Endothelial cell of umbilical vein (primary cell): ENCODE measurements around the gene THAP10. TPM values are rescaled to one million over a fixed set of nuclear protein-coding genes. Genes with fewer than 3 reads are reported as not detected.

Experiments used
- BruUV-seq: library from RNA; stranded (reverse); fragments of 400-500 nt; replicated peaks from 2 replicates; lab custom pipeline; 2021; lab: Mats Ljungman, UMichigan
- CTCF ChIA-PET: fragments of 300-600, 350-600 bp; sonication (Branson Sonifier 250); formaldehyde crosslinking; loops from one replicate; lab custom pipeline; 2021; ENCODE audit warnings: antibody characterized with exemption, inconsistent platforms; lab: Charles Lee
- POLR2A ChIA-PET: fragments of 300-600, 350-600 bp; sonication (Branson Sonifier 250); formaldehyde crosslinking; loops from one replicate; lab custom pipeline; 2021; ENCODE audit warnings: antibody characterized with exemption, inconsistent platforms; lab: Charles Lee
- DNase-seq: peaks from one replicate; pipeline ENCODE4 v3.0.0-alpha.2; 2011; ENCODE audit warnings: low read depth, low spot score
- FAIRE-seq: peaks from 2 replicates; lab custom pipeline; 2011; peaks lifted over from hg19 to GRCh38; lab: Jason Lieb, UNC
- H2AFZ ChIP-seq: 2 replicates; pipeline ENCODE4 v1.6.0; 2012; ENCODE audit warnings: low read depth, low read length, control low read depth, inconsistent platforms
- H3K27ac ChIP-seq: 2 replicates; pipeline ENCODE4 v1.5.1; 2011; ENCODE audit warnings: low read depth, mild to moderate bottlenecking, control low read depth, low read length, moderate library complexity; ENCODE audit not compliant: insufficient read depth
- H3K27me3 ChIP-seq, 2 experiments: 2 replicates each; pipeline versions ENCODE4 v1.6.0 to v1.6.1; 2011; ENCODE audit warnings: low read length in 2 of 2, mixed read lengths in 1 of 2; ENCODE audit not compliant: control insufficient read depth in 2 of 2, insufficient read depth in 2 of 2
- H3K36me3 ChIP-seq, 2 experiments: 2 replicates in 1 of 2; 3 replicates in 1 of 2; pipeline ENCODE4 v1.5.1; 2011; ENCODE audit warnings: low read length in 2 of 2, mild to moderate bottlenecking in 1 of 2, moderate library complexity in 1 of 2; ENCODE audit not compliant: control insufficient read depth in 2 of 2, insufficient read depth in 2 of 2; ENCODE audit errors: extremely low read depth in 1 of 2
- H3K4me1 ChIP-seq: 3 replicates; pipeline ENCODE4 v1.5.1; 2011; ENCODE audit warnings: mild to moderate bottlenecking, low read length; ENCODE audit not compliant: control insufficient read depth, insufficient read depth; ENCODE audit errors: extremely low read depth
- H3K4me2 ChIP-seq: 2 replicates; pipeline ENCODE4 v1.6.1; 2011; ENCODE audit warnings: low read length, control low read depth, mixed read lengths; ENCODE audit not compliant: insufficient read depth
- H3K4me3 ChIP-seq, 3 experiments: fragments of 200-600 bp in 1 of 3; sonication (generic), shearing (Covaris generic) in 1 of 3; replicated peaks in 1 of 3; 2 replicates each; pipeline ENCODE4 v1.5.1; 2011 to 2016; ENCODE audit warnings: control low read depth in 3 of 3, low read length in 3 of 3, mild to moderate bottlenecking in 2 of 3, inconsistent platforms in 1 of 3, low read depth in 1 of 3, moderate library complexity in 1 of 3; ENCODE audit not compliant: insufficient read depth in 1 of 3
- H3K79me2 ChIP-seq: 2 replicates; pipeline ENCODE4 v1.6.0; 2012; ENCODE audit warnings: low read length, inconsistent platforms; ENCODE audit not compliant: control insufficient read depth, insufficient read depth
- H3K9ac ChIP-seq: replicated peaks from 2 replicates; pipeline ENCODE3; 2011; ENCODE audit warnings: low read length, control low read depth; ENCODE audit not compliant: insufficient read depth; ENCODE audit errors: extremely low read depth
- H3K9me1 ChIP-seq: replicated peaks from 3 replicates; pipeline ENCODE4 v1.6.0; 2011; ENCODE audit warnings: mild to moderate bottlenecking, low read length; ENCODE audit not compliant: control insufficient read depth, insufficient read depth; ENCODE audit errors: extremely low read depth
- H3K9me3 ChIP-seq: replicated peaks from 2 replicates; pipeline ENCODE4 v1.5.1; 2012; ENCODE audit warnings: low read length, inconsistent platforms; ENCODE audit not compliant: control insufficient read depth, insufficient read depth
- H4K20me1 ChIP-seq: replicated peaks from 2 replicates; pipeline ENCODE3; 2011; ENCODE audit warnings: mild to moderate bottlenecking, low read length; ENCODE audit not compliant: control insufficient read depth, insufficient read depth; ENCODE audit errors: extremely low read depth
- CTCF ChIP-seq, 2 donors: IDR thresholded peaks; 1 replicate in 1 of 2; 2 replicates in 1 of 2; pipeline ENCODE4 v1.5.1; 2011; ENCODE audit warnings: low read length in 2 of 2, mild to moderate bottlenecking in 2 of 2, moderate library complexity in 2 of 2, control low read depth in 1 of 2, inconsistent platforms in 1 of 2, low read depth in 1 of 2; ENCODE audit not compliant: insufficient read depth in 1 of 2; ENCODE audit errors: extremely low read depth in 1 of 2
- FOS ChIP-seq: IDR thresholded peaks from 2 replicates; pipeline ENCODE4 v1.6.1; 2011; ENCODE audit warnings: mild to moderate bottlenecking, low read length, moderate library complexity, borderline replicate concordance; ENCODE audit not compliant: insufficient read depth
- GATA2 ChIP-seq: IDR thresholded peaks from 2 replicates; pipeline ENCODE4 v1.7.0; 2011; ENCODE audit warnings: low read depth, mild to moderate bottlenecking, moderate library complexity, mixed read lengths, low read length; ENCODE audit not compliant: insufficient read length, insufficient read depth
- JUN ChIP-seq: IDR thresholded peaks from 2 replicates; pipeline ENCODE4 v1.6.1; 2011; ENCODE audit warnings: borderline replicate concordance, low read depth; ENCODE audit not compliant: insufficient read length, insufficient read depth
- MAX ChIP-seq: IDR thresholded peaks from 2 replicates; pipeline ENCODE4 v1.6.1; 2011; ENCODE audit not compliant: insufficient read depth, insufficient read length
- MYC ChIP-seq: IDR thresholded peaks from one replicate; pipeline ENCODE4 v1.6.1; 2011; ENCODE audit warnings: mild to moderate bottlenecking, low read depth, low read length
- POLR2A ChIP-seq: IDR thresholded peaks from 2 replicates; pipeline ENCODE4 v1.6.1; 2012; ENCODE audit warnings: low read depth, mild to moderate bottlenecking, control low read depth, low read length
- POLR2AphosphoS5 ChIP-seq: IDR thresholded peaks from 2 replicates; pipeline ENCODE4 v1.6.1; 2012; ENCODE audit warnings: low read depth, mild to moderate bottlenecking, control low read depth, low read length, moderate library complexity; ENCODE audit not compliant: insufficient read depth
- dilution Hi-C: fragments of 300-500 bp; cut with MboI; formaldehyde crosslinking; loops from one replicate; pipeline ENCODE4 v1.15.0; 2019; ENCODE audit warnings: low sequenced_read_pairs; ENCODE audit not compliant: extremely low pct_ligation_motif_present
- intact Hi-C: fragments of 100-400 bp; cut with micrococcal nuclease; formaldehyde crosslinking; loops from one replicate; pipeline ENCODE4 v1.10.0; 2022
- polyA plus RNA-seq, 4 experiments: library from polyadenylated mRNA; depleted of rRNA in 3 of 4; stranded (reverse) in 3 of 4; unstranded in 1 of 4; fragments of >200 nt; gene quantifications; 2 replicates each; pipeline versions ENCODE4 v1.2.1 to v1.2.3, GENCODE V29; 2011 to 2012; ENCODE audit warnings: missing spikeins in 1 of 4
- total RNA-seq: library from RNA; stranded (reverse); gene quantifications from 2 replicates; pipeline ENCODE4 v1.2.3, GENCODE V29; 2021

Gene THAP10
- total and polyA plus RNA-seq, 2 donors (not counting 3 experiments of a cell fraction or from before 2014, with no cell fraction given): 1.7 to 4.0 TPM

GRCh38 chr15:70912187-70912586 is 20.0 kb upstream of the THAP10 start:
- Histone ChIP-seq H3K4me2 (no peak overlapping the region), H3K9ac (no peak overlapping the region), H3K9me1 (no peaks in the 10 kb centered on the region), H2AFZ (no peak overlapping the region), H3K4me3 (no peak overlapping the region), H3K9me3 (peaks cover 2% of the 10 kb centered on the region), H3K36me3 (peaks cover 0 to 2% of the 10 kb centered on the region in 2 experiments), H3K27me3 (no peaks in the 10 kb centered on the region), H3K4me1 (peaks cover 2% of the 10 kb centered on the region), H3K27ac (no peak overlapping the region), H3K79me2 (no peaks in the 10 kb centered on the region), H4K20me1 (no peaks in the 10 kb centered on the region)
- BruUV-seq: no TSS peak
- CTCF ChIA-PET: interaction anchor here (1.1 kb wide), 1 partner anchor 19 kb away, joined by 3 read pairs; no protein-coding TSS in a partner anchor
- no peak for DNase-seq
- intact Hi-C loops: no loop called here
- POLR2A ChIA-PET: no interaction called here
- no peak for TF ChIP-seq GATA2
- peak; percentile 33 for TF ChIP-seq FOS
- TF ChIP-seq CTCF (IDR thresholded peaks at IDR 0.05; ENCODE audit: extremely low read depth in 1 of 2, insufficient read depth in 1 of 2, low read depth in 1 of 2, low read length in 2 of 2): no peak
- no peak for FAIRE-seq
- dilution Hi-C loops: no loop called here

GRCh38 chr15:70910958-70911357 is 18.7 kb upstream of the THAP10 start:
- TF ChIP-seq MAX (no peak), FOS (no peak), GATA2 (no peak), JUN (no peak), POLR2A (no peak), CTCF (IDR thresholded peaks at IDR 0.05; ENCODE audit: extremely low read depth in 1 of 2, insufficient read depth in 1 of 2, low read depth in 1 of 2, low read length in 2 of 2) (no peak), POLR2AphosphoS5 (no peak), MYC (no peak)
- Histone ChIP-seq H3K4me1 (peaks cover 2% of the 10 kb centered on the region), H2AFZ (no peak overlapping the region), H3K27ac (no peak overlapping the region), H3K36me3 (peaks cover 0 to 2% of the 10 kb centered on the region in 2 experiments), H3K9ac (no peak overlapping the region), H3K9me1 (no peaks in the 10 kb centered on the region), H3K27me3 (no peaks in the 10 kb centered on the region), H4K20me1 (no peaks in the 10 kb centered on the region), H3K4me3 (no peak overlapping the region), H3K9me3 (peaks cover 2% of the 10 kb centered on the region), H3K79me2 (no peaks in the 10 kb centered on the region), H3K4me2 (no peak overlapping the region)
- FAIRE-seq (no peak), DNase-seq (no peak)
- dilution Hi-C loops (no loop called here), intact Hi-C loops (no loop called here)
- CTCF ChIA-PET: interaction anchor here (1.1 kb wide), 1 partner anchor 17 kb away, joined by 3 read pairs; no protein-coding TSS in a partner anchor
- BruUV-seq: no TSS peak
- POLR2A ChIA-PET: no interaction called here
